H9 (cell line): ENCODE results near the gene FCF1. TPM values are rescaled to one million over a fixed set of nuclear protein-coding genes. Genes with fewer than 3 reads are reported as not detected.
A peak's percentile ranks its signal among the peaks of the same experiment; 100 is the strongest.

Experiments used
- DNase-seq: peaks from one replicate; pipeline ENCODE4 v3.0.0-alpha.2; 2017
- H2AFZ ChIP-seq: one replicate; pipeline ENCODE4 v1.6.1; 2013; ENCODE audit warnings: mild to moderate bottlenecking, low read length, control low read depth, moderate library complexity
- H2AK5ac ChIP-seq: 2 replicates; pipeline ENCODE4 v1.6.1; 2013; ENCODE audit warnings: low read length, control low read depth, mixed read lengths; ENCODE audit not compliant: insufficient read length
- H2BK120ac ChIP-seq: one replicate; pipeline ENCODE4 v1.6.1; 2013; ENCODE audit warnings: low read depth, mild to moderate bottlenecking, low read length, control low read depth, inconsistent platforms; ENCODE audit not compliant: poor library complexity, severe bottlenecking
- H2BK12ac ChIP-seq: 2 replicates; pipeline ENCODE4 v1.6.1; 2013; ENCODE audit warnings: low read length, control low read depth, mixed read lengths, low read depth; ENCODE audit not compliant: insufficient read length
- H2BK15ac ChIP-seq: 2 replicates; pipeline ENCODE4 v1.6.1; 2013; ENCODE audit warnings: low read depth, low read length, control low read depth
- H2BK20ac ChIP-seq: one replicate; pipeline ENCODE4 v1.6.1; 2013; ENCODE audit warnings: low read depth, mild to moderate bottlenecking, low read length, control low read depth, inconsistent platforms; ENCODE audit not compliant: poor library complexity, severe bottlenecking
- H2BK5ac ChIP-seq: 2 replicates; pipeline ENCODE4 v1.6.1; 2013; ENCODE audit warnings: low read length, control low read depth, mixed read lengths; ENCODE audit not compliant: insufficient read length
- H3K14ac ChIP-seq: 2 replicates; pipeline ENCODE4 v1.6.1; 2013; ENCODE audit warnings: low read length, control low read depth; ENCODE audit not compliant: insufficient read depth
- H3K18ac ChIP-seq: 2 replicates; pipeline ENCODE4 v1.6.1; 2013; ENCODE audit warnings: low read depth, mild to moderate bottlenecking, mixed read lengths, low read length, control low read depth; ENCODE audit not compliant: insufficient read length
- H3K23ac ChIP-seq: 2 replicates; pipeline ENCODE4 v1.6.1; 2013; ENCODE audit warnings: low read length, control low read depth, mixed read lengths, low read depth; ENCODE audit not compliant: insufficient read length
- H3K23me2 ChIP-seq: 2 replicates; pipeline ENCODE4 v1.6.1; 2013; ENCODE audit warnings: low read depth, mild to moderate bottlenecking, mixed read lengths, low read length, control low read depth; ENCODE audit not compliant: insufficient read length, poor library complexity, severe bottlenecking
- H3K27ac ChIP-seq: 2 replicates; pipeline ENCODE4 v1.5.1; 2013; ENCODE audit warnings: low read length, control low read depth, mixed read lengths, low read depth; ENCODE audit not compliant: insufficient read length
- H3K27me3 ChIP-seq: 2 replicates; pipeline ENCODE4 v1.6.1; 2013; ENCODE audit warnings: low read length, control low read depth, inconsistent platforms; ENCODE audit not compliant: insufficient read depth
- H3K4ac ChIP-seq: 2 replicates; pipeline ENCODE4 v1.6.1; 2013; ENCODE audit warnings: low read depth, mild to moderate bottlenecking, control low read depth, inconsistent platforms, low read length, moderate library complexity
- H3K4me1 ChIP-seq: 2 replicates; pipeline ENCODE4 v1.6.1; 2013; ENCODE audit warnings: low read length, control low read depth, inconsistent platforms; ENCODE audit not compliant: insufficient read depth
- H3K4me2 ChIP-seq: 2 replicates; pipeline ENCODE4 v1.6.1; 2013; ENCODE audit warnings: low read length, control low read depth, mixed read lengths; ENCODE audit not compliant: insufficient read length, insufficient read depth
- H3K56ac ChIP-seq: 2 replicates; pipeline ENCODE4 v1.6.1; 2013; ENCODE audit warnings: low read depth, mild to moderate bottlenecking, mixed read lengths, low read length, control low read depth; ENCODE audit not compliant: insufficient read length
- H3K79me1 ChIP-seq: 2 replicates; pipeline ENCODE4 v1.6.1; 2013; ENCODE audit warnings: low read depth, mild to moderate bottlenecking, moderate library complexity, low read length, control low read depth, inconsistent platforms; ENCODE audit not compliant: insufficient read depth, poor library complexity, severe bottlenecking
- H3K79me2 ChIP-seq: 2 replicates; pipeline ENCODE4 v1.6.1; 2013; ENCODE audit warnings: low read length, control low read depth, inconsistent platforms; ENCODE audit not compliant: insufficient read depth
- H3K9ac ChIP-seq: 2 replicates; pipeline ENCODE4 v1.6.1; 2013; ENCODE audit warnings: low read length, control low read depth, mixed read lengths; ENCODE audit not compliant: insufficient read length; ENCODE audit errors: extremely low read depth
- H3K9me3 ChIP-seq: one replicate; pipeline ENCODE4 v1.6.1; 2013; ENCODE audit warnings: low read depth, low read length, inconsistent platforms; ENCODE audit not compliant: control insufficient read depth
- H3T11ph ChIP-seq: one replicate; pipeline ENCODE4 v1.6.1; 2013; ENCODE audit warnings: mild to moderate bottlenecking, low read length, control low read depth, inconsistent platforms
- H4K20me1 ChIP-seq: one replicate; pipeline ENCODE4 v1.6.1; 2013; ENCODE audit not compliant: control insufficient read depth, insufficient read length, insufficient read depth
- H4K5ac ChIP-seq: 2 replicates; pipeline ENCODE4 v1.6.1; 2013; ENCODE audit warnings: low read depth, mild to moderate bottlenecking, mixed read lengths, low read length, control low read depth; ENCODE audit not compliant: insufficient read length
- H4K8ac ChIP-seq: replicated peaks from 2 replicates; pipeline ENCODE4 v1.6.1; 2013; ENCODE audit warnings: low read length, control low read depth, mixed read lengths, low read depth; ENCODE audit not compliant: insufficient read length
- H4K91ac ChIP-seq: 2 replicates; pipeline ENCODE4 v1.6.1; 2013; ENCODE audit warnings: low read depth, mild to moderate bottlenecking, moderate library complexity, mixed read lengths, low read length, control low read depth; ENCODE audit not compliant: insufficient read length
- H3K27ac Mint-ChIP-seq, 3 experiments: 2 replicates in 2 of 3; 3 replicates in 1 of 3; pipeline ENCODE4 v1.8.0; 2020 to 2021; ENCODE audit warnings: mixed read lengths in 3 of 3, mild to moderate bottlenecking in 1 of 3, moderate library complexity in 1 of 3
- H3K27me3 Mint-ChIP-seq: 2 replicates; pipeline ENCODE4 v1.8.0; 2021; ENCODE audit warnings: low read depth, mild to moderate bottlenecking, moderate library complexity, mixed read lengths
- H3K36me3 Mint-ChIP-seq, 3 experiments: 2 replicates in 2 of 3; 3 replicates in 1 of 3; pipeline ENCODE4 v1.8.0; 2020 to 2021; ENCODE audit warnings: low read depth in 3 of 3, mixed read lengths in 3 of 3; ENCODE audit not compliant: insufficient read depth in 1 of 3
- H3K4me1 Mint-ChIP-seq, 2 experiments: 2 replicates each; pipeline ENCODE4 v1.8.0; 2020; ENCODE audit warnings: mixed read lengths in 2 of 2
- H3K4me3 Mint-ChIP-seq, 2 experiments: 2 replicates in 1 of 2; 3 replicates in 1 of 2; pipeline ENCODE4 v1.8.0; 2020 to 2021; ENCODE audit warnings: mild to moderate bottlenecking in 2 of 2, mixed read lengths in 2 of 2, moderate library complexity in 1 of 2
- H3K9me3 Mint-ChIP-seq, 2 experiments: 2 replicates in 1 of 2; 3 replicates in 1 of 2; pipeline ENCODE4 v1.8.0; 2020; ENCODE audit warnings: mild to moderate bottlenecking in 2 of 2, mixed read lengths in 2 of 2, moderate library complexity in 1 of 2
- CTCF ChIP-seq: fragments of 200-600 bp; sonication (generic); conservative IDR thresholded peaks from 3 replicates; pipeline ENCODE4 v1.8.0; 2021; ENCODE audit warnings: antibody characterized with exemption, mild to moderate bottlenecking
- total RNA-seq: library from RNA; stranded (reverse); gene quantifications from 2 replicates; pipeline ENCODE4 v1.2.1, GENCODE V29; 2021

The FCF1 gene
- total RNA-seq, 1 experiment from 2014 or later = 87.7 TPM

- no peak overlapping the region; a peak in 1 of 7 replicates for H3K27ac Mint-ChIP-seq
- H2AK5ac ChIP-seq = no peak overlapping the region
- H4K8ac ChIP-seq = no peak overlapping the region
- H3K79me1 ChIP-seq = peaks cover 5% of the 10 kb centered on the region
- H4K5ac ChIP-seq = no peak overlapping the region
- peaks cover 5 to 24% (median 16%) of the 10 kb centered on the region in 3 experiments for H3K36me3 Mint-ChIP-seq
- DNase-seq = no peak
- peaks cover 8% of the 10 kb centered on the region for H3K23me2 ChIP-seq
- H3K4me2 ChIP-seq = peak overlapping the region; percentile 90
- no peak overlapping the region for H3K27ac ChIP-seq
- peak overlapping the region; percentile 96 for H3K4me3 Mint-ChIP-seq
- H3K27me3 Mint-ChIP-seq = no peaks in the 10 kb centered on the region; the same call in 1 of the 2 replicates
- peaks cover 37 to 42% of the 10 kb centered on the region in 2 experiments for H3K4me1 Mint-ChIP-seq
- peaks cover 2% of the 10 kb centered on the region; the same call in 1 of the 2 replicates for H3K4me1 ChIP-seq
- no peak overlapping the region for H3K9ac ChIP-seq
- H2BK120ac ChIP-seq = no peak overlapping the region
- no peak for TF ChIP-seq CTCF
- no peak overlapping the region for H2BK12ac ChIP-seq
- no peak overlapping the region for H2BK5ac ChIP-seq
- no peak overlapping the region for H2BK15ac ChIP-seq
- no peak overlapping the region for H3K18ac ChIP-seq
- H3K79me2 ChIP-seq = peaks cover 44% of the 10 kb centered on the region; the same call in 1 of the 2 replicates
- H3K4ac ChIP-seq = no peak overlapping the region
- H3K14ac ChIP-seq = no peak overlapping the region
- no peaks in the 10 kb centered on the region for H3K9me3 ChIP-seq
- no peak overlapping the region for H4K91ac ChIP-seq
- H3K27me3 ChIP-seq = no peaks in the 10 kb centered on the region
- no peak overlapping the region for H3T11ph ChIP-seq
- no peak overlapping the region for H3K23ac ChIP-seq
- no peak overlapping the region for H3K56ac ChIP-seq
- H2BK20ac ChIP-seq = no peak overlapping the region
- H3K9me3 Mint-ChIP-seq = no peaks in the 10 kb centered on the region
- no peak overlapping the region for H2AFZ ChIP-seq
- no peaks in the 10 kb centered on the region for H4K20me1 ChIP-seq
Measured at GRCh38 chr14:74765721-74766120, 52.8 kb downstream of the FCF1 start.
